Esophagus squamous epithelium (tissue), 5 donors: Measurements from ENCODE around the gene BIRC7. TPM values are rescaled to one million over a fixed set of nuclear protein-coding genes. Genes with fewer than 3 reads are reported as not detected.
A peak's percentile ranks its signal among the peaks of the same experiment; 100 is the strongest.

Experiments used
- DNase-seq: peaks from one replicate; lab custom pipeline; 2025; lab: John Stamatoyannopoulos, UW
- H3K27ac ChIP-seq, 4 donors: fragments of 200-600 bp; sonication (generic); one replicate each; pipeline ENCODE4 v1.5.1; 2016 to 2019; ENCODE audit warnings: mild to moderate bottlenecking in 1 of 4
- H3K27me3 ChIP-seq, 4 donors: fragments of 200-600 bp; sonication (generic); 1 replicate in 3 of 4; 2 replicates in 1 of 4; pipeline versions ENCODE4 v1.5.1 to v1.6.0; 2017 to 2021; ENCODE audit warnings: antibody characterized with exemption in 1 of 4
- H3K36me3 ChIP-seq, 3 donors: fragments of 200-600 bp; sonication (generic); one replicate each; pipeline ENCODE4 v1.5.1; 2016 to 2019
- H3K4me1 ChIP-seq, 3 donors: fragments of 200-600 bp; sonication (generic); one replicate each; pipeline ENCODE4 v1.5.1; 2017 to 2019
- H3K4me3 ChIP-seq, 4 donors: fragments of 200-600 bp; sonication (generic); 1 replicate in 3 of 4; 2 replicates in 1 of 4; pipeline ENCODE4 v1.5.1; 2016 to 2019; ENCODE audit warnings: mild to moderate bottlenecking in 2 of 4, moderate library complexity in 1 of 4
- H3K9me3 ChIP-seq, 3 donors: fragments of 200-600 bp; sonication (generic); one replicate each; pipeline ENCODE4 v1.5.1; 2016 to 2019
- POLR2A ChIP-seq, 4 donors: fragments of 450-650 bp; IDR thresholded peaks; one replicate each; pipeline ENCODE4 v1.6.1; 2017; ENCODE audit warnings: antibody characterized with exemption in 4 of 4, mild to moderate bottlenecking in 4 of 4, moderate library complexity in 3 of 4
- WGBS, 2 donors: methylation state at CpG; one replicate each; pipeline ENCODE4 v1.1.5; 2018; 5-methylcytosine and 5-hydroxymethylcytosine counted together
- intact Hi-C: fragments of 100-400 bp; cut with DNase I; formaldehyde crosslinking; loops from one replicate; pipeline ENCODE4 v1.15.0; 2022
- total RNA-seq, 4 donors: library from RNA; depleted of rRNA; stranded (reverse); fragments of >200 nt; gene quantifications; one replicate each; pipeline ENCODE4 v1.1.0, GENCODE V29; 2016
- TF ChIP-seq, protein P1 (sequence below), 6 experiments: fragments of 450-650 bp in 4 of 6; fragments of 200-600 bp in 2 of 6; sonication (generic) in 2 of 6; IDR thresholded peaks; one replicate each; pipeline ENCODE4 v1.5.1; 2016 to 2019; ENCODE audit warnings: antibody characterized with exemption in 6 of 6, mild to moderate bottlenecking in 4 of 6, moderate library complexity in 4 of 6
- donor health status: DM: yes; HTN: yes; CAD: no.

Gene BIRC7
- total RNA-seq, 4 donors from 2014 or later = 0.57 TPM; not detected in 3

DNA sequence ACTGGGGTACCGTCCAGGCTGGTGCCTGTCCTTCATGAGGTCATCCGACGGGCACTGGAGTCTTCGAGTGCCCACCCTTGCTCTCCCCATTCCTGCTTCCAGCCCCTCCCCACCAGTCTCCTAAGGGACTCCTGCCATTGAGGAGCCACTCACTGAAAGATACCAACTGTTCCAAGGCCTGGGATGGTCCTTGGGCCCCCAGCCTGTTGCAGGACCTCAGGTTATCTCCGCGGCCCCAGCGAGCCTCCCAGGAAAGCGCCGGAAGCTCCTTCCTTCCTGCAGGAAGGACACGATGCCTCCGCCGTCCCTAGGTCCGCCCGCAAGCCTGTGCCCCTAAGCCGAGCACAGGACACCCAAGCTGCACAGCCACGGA, 17.3 kb downstream of the BIRC7 start:
- WGBS, 2 donors = 16 to 45% methylated on average over 4 to 5 of the region's 16 CpGs
- intact Hi-C loops = no loop called here

DNA sequence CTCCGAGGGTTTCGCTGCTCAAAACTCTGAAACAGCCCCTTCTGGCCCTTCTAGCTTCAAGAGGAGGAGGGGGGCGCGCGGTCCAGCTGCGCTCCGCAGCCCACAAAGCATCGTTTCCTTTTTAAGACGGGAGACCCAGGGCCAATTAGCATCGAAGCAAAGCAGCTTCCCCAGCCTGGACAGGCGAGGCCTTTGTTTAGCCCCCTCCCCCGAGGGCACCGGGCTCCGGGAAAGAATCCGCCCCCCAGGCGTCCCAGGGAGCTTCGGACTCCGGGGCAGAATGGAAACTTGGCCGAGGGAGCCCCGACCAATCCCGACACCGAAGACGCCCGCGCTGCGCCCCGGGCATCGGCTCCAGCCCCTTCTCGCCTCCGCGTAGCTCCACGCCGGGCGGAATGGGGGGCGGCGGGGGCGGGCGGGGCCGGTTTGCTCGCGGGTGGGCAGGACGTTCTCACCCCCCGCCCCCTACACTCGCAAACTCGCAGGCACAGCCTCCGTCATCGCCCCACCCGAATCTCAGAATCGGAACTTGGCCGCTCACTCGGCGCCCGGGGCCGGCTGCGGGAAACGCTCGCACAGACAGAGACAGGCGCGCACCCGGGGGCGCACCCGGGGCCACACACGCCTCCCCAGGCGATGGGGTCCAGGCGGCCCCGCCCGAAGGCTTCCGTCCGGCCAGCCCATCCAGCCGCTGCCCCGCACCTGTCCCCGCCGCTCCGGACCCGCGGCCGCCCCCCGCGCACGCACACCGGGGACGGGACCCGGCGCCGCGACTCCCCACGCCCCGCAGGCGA, 17.9 kb downstream of the BIRC7 start:
- Histone ChIP-seq H3K27me3 (peaks cover 6 to 95% (median 13%) of the 10 kb centered on the region in 4 donors), H3K9me3 (no peaks in the 10 kb centered on the region), H3K4me3 (peak overlapping the region; percentile 12 to 57 (median 26)), H3K4me1 (peaks cover 12 to 37% (median 17%) of the 10 kb centered on the region in 3 donors), H3K36me3 (no peaks in the 10 kb centered on the region), H3K27ac (no peak overlapping the region)
- WGBS, 2 donors = no CpG with 5 or more reads among the region's 89 CpGs
- no peak for DNase-seq
- intact Hi-C loops = no loop called here
- TF ChIP-seq POLR2A (IDR thresholded peaks at IDR 0.05) = no peak
- TF ChIP-seq, protein P1, sequence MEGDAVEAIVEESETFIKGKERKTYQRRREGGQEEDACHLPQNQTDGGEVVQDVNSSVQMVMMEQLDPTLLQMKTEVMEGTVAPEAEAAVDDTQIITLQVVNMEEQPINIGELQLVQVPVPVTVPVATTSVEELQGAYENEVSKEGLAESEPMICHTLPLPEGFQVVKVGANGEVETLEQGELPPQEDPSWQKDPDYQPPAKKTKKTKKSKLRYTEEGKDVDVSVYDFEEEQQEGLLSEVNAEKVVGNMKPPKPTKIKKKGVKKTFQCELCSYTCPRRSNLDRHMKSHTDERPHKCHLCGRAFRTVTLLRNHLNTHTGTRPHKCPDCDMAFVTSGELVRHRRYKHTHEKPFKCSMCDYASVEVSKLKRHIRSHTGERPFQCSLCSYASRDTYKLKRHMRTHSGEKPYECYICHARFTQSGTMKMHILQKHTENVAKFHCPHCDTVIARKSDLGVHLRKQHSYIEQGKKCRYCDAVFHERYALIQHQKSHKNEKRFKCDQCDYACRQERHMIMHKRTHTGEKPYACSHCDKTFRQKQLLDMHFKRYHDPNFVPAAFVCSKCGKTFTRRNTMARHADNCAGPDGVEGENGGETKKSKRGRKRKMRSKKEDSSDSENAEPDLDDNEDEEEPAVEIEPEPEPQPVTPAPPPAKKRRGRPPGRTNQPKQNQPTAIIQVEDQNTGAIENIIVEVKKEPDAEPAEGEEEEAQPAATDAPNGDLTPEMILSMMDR (IDR thresholded peaks at IDR 0.05) = no peak

More for the DNA sequence above, 17.3 kb downstream of the BIRC7 start:
- TF ChIP-seq, protein P1 (IDR thresholded peaks at IDR 0.05) = no peak
- no peak for TF ChIP-seq POLR2A (IDR thresholded peaks at IDR 0.05)
- peaks cover 12 to 37% (median 17%) of the 10 kb centered on the region in 3 donors for H3K4me1 ChIP-seq
- no peak for DNase-seq
- peak overlapping the region in 2 of 4 donors; percentile 39 to 57 for H3K4me3 ChIP-seq
- H3K9me3 ChIP-seq = no peaks in the 10 kb centered on the region
- peaks cover 6 to 95% (median 13%) of the 10 kb centered on the region in 4 donors for H3K27me3 ChIP-seq
- no peak overlapping the region for H3K27ac ChIP-seq
- no peaks in the 10 kb centered on the region for H3K36me3 ChIP-seq

DNA sequence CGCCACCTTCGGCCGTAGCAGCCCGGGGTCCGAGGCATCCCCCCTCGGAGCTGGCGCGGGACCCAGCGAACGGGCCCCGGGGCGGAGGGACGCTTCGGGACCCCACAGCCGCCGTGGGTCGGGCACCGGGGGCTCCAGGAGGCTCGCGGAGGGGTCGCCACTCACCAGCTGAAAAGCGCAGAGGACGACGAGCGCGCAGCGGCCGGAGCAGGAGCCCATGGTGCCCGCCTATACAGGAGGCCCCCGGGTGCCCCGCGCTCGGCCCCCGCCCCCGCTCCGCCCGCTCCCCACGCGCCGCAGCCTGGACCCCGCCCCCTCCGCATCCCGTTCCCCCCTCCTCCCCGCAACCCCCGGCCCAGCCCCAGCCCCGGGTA, 18.5 kb downstream of the BIRC7 start, which contains the start of gene NKAIN4:
TSS of gene NKAIN4 (minus strand) at position 232 of the 374 bp plus-strand sequence. CDS start at position 219, 13 bp downstream.
- H3K4me3 ChIP-seq = peak within 1 kb of the TSS; percentile 12 to 57 (median 26)
- H3K9me3 ChIP-seq = no peaks in the 10 kb centered on the region
- H3K27ac ChIP-seq = no peak within 1 kb of the TSS
- H3K4me1 ChIP-seq = peaks cover 12 to 37% (median 17%) of the 10 kb centered on the region in 3 donors
- TF ChIP-seq, protein P1 (IDR thresholded peaks at IDR 0.05) = no peak
- TF ChIP-seq POLR2A (IDR thresholded peaks at IDR 0.05) = no peak
- intact Hi-C loops = no loop called here
- no peaks in the 10 kb centered on the region for H3K36me3 ChIP-seq
- WGBS, 2 donors = no CpG with 5 or more reads among the region's 46 CpGs
- H3K27me3 ChIP-seq = peaks cover 6 to 95% (median 13%) of the 10 kb centered on the region in 4 donors
- DNase-seq = no peak

DNA sequence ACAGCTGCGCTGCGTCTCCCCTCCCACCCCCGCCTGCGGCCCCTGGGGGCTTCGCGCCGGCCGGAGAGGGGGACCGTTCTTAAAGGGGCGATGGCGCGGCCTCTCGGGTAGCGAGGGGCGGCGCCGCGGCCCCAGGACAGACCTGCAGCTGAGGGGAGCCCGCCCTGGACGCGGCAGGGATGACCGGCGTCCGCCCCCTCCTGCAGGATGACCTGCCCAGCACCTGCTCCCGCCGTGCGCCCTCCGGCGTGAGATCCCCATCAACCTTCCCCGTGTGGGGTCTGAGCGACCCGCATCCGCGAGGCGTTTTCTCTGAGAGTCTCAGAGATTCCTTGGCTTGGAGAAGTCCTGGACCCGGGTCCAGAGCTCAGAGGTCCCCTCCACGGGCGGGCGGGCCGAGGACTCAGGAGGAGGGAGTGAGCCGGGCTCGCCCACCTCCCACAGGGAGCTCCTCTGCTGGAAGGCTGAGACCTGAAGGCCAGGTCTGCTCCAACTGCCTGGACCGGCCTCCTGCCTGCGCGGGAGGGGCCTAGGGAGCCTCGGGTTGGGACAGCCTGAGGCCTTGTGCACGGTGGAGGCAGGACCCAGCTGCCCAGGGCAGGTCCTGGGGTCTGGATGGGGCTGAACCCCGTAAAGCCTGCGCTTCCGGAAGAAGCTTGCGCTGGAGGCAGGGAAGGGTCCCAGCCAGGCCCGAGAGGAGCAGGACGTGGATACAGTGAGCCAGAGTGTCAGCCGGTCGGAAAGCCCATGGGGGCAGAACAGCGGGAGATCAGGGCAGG, 19.1 kb downstream of the BIRC7 start:
- Histone ChIP-seq H3K4me3 (peak overlapping the region in 2 of 4 donors; percentile 39 to 57), H3K4me1 (peaks cover 12 to 37% (median 17%) of the 10 kb centered on the region in 3 donors), H3K36me3 (no peaks in the 10 kb centered on the region), H3K27me3 (peaks cover 6 to 95% (median 13%) of the 10 kb centered on the region in 4 donors), H3K9me3 (no peaks in the 10 kb centered on the region), H3K27ac (no peak overlapping the region)
- DNase-seq = no peak
- 34% methylated on average over 10 of the region's 56 CpGs; no CpG with 5 or more reads in 1 of the 2 donors for WGBS, 2 donors
- TF ChIP-seq, protein P1 (IDR thresholded peaks at IDR 0.05) = no peak
- TF ChIP-seq POLR2A (IDR thresholded peaks at IDR 0.05) = no peak
- intact Hi-C loops = no loop called here
